T-helper 17 cell (primary cell): ENCODE data around the gene SLC29A1. TPM values are rescaled to one million over a fixed set of nuclear protein-coding genes. Genes with fewer than 3 reads are reported as not detected.
"Not testable (repeated sequence)": the region's sequence is repeated elsewhere in the genome, so short reads cannot be mapped to it uniquely, and the experiment has no call there.

Experiments
- ATAC-seq: fragments of 150-1000 bp; cut with Tn5 transposase; 2 replicates; pipeline ENCODE4 v1.10.0; 2021; ENCODE audit warnings: mild to moderate bottlenecking, moderate library complexity
- DNase-seq, 3 donors: peaks; one replicate each; pipeline versions ENCODE4 v3.0.0 to v3.0.0-alpha.2; 2020 to 2021
- H3K9me3 ChIP-seq: one replicate; pipeline ENCODE4 v1.7.0; 2013; ENCODE audit warnings: low read length, mild to moderate bottlenecking; ENCODE audit not compliant: control insufficient read depth, poor library complexity, severe bottlenecking
- H3K27ac Mint-ChIP-seq: one replicate; pipeline ENCODE4 v1.8.0; 2022; ENCODE audit warnings: mild to moderate bottlenecking, moderate library complexity, mixed read lengths
- H3K27me3 Mint-ChIP-seq: one replicate; pipeline ENCODE4 v1.8.0; 2022; ENCODE audit warnings: mixed read lengths
- H3K36me3 Mint-ChIP-seq: one replicate; pipeline ENCODE4 v1.8.0; 2022; ENCODE audit warnings: low read depth, mixed read lengths
- H3K4me1 Mint-ChIP-seq: one replicate; pipeline ENCODE4 v1.8.0; 2022; ENCODE audit warnings: mild to moderate bottlenecking, mixed read lengths
- H3K4me3 Mint-ChIP-seq: one replicate; pipeline ENCODE4 v1.8.0; 2022; ENCODE audit warnings: mild to moderate bottlenecking, moderate library complexity, mixed read lengths
- total RNA-seq, 4 donors: library from RNA in 2 of 4; stranded (reverse) in 2 of 4; gene quantifications; one replicate each; pipeline ENCODE4 v1.2.3 and lab custom pipeline; 2022 to 2026

Gene SLC29A1
- total RNA-seq (1 to 10 TPM; 1.4 to 3.4 TPM), total RNA-seq (lab: John Stamatoyannopoulos, UW) (2.4 to 4.6 reads per million in 2 donors)

- peak within 1 kb of the TSS; percentile 66 for H3K27ac Mint-ChIP-seq
- peaks cover 1% of the 10 kb centered on the region for H3K27me3 Mint-ChIP-seq
- peaks cover 29% of the 10 kb centered on the region for H3K4me1 Mint-ChIP-seq
- ATAC-seq = peak; percentile 88
- DNase-seq = peak; percentile 70 to 83 (median 73)
- H3K9me3 ChIP-seq = no peaks in the 10 kb centered on the region
- H3K36me3 Mint-ChIP-seq = no peaks in the 10 kb centered on the region
- H3K4me3 Mint-ChIP-seq = peak within 1 kb of the TSS; percentile 96
Observed at GRCh38 chr6:44223319-44224028, at the start of gene SLC29A1. TSS of gene SLC29A1 (plus strand) at chr6:44223595. CDS start at chr6:44227314, 3,719 bp downstream.

DNA sequence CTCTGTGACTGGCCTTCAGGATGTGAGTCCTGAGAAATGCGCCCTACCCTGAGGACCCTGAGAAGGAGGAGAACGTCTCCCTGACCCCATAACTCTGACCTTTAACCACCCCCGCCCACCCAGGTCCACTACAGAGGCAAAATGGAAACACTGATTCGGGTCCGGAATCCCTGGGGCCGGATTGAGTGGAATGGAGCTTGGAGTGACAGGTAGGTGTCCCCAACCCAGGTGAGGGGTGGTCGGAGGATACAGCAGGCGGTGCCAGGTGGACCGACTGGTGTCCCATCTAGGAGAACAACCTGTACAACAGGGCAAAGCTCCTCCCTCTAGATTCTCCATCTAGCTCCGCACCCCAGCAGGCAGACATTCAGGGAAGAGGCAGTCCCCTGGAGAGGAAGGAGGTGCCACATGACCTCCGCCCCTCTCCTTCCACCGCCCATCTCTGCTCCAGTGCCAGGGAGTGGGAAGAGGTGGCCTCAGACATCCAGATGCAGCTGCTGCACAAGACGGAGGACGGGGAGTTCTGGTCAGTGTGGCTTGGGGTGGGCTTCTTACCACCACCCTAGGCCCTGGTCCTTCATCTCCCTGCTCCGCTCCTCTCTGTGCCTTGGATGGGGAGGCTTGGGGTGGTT lies 47.1 kb upstream of the SLC29A1 start:
- Mint-ChIP-seq H3K36me3 (no peaks in the 10 kb centered on the region), H3K27me3 (no peaks in the 10 kb centered on the region), H3K27ac (no peak overlapping the region), H3K4me3 (no peak overlapping the region), H3K4me1 (peaks cover 7% of the 10 kb centered on the region)
- ATAC-seq = no peak
- H3K9me3 ChIP-seq = no peaks in the 10 kb centered on the region
- no peak for DNase-seq

GRCh38 chr6:44176762-44177509 lies 46.5 kb upstream of the SLC29A1 start:
- H3K36me3 Mint-ChIP-seq = no peaks in the 10 kb centered on the region
- no peak overlapping the region for H3K27ac Mint-ChIP-seq
- ATAC-seq = peak; percentile 67
- H3K27me3 Mint-ChIP-seq = no peaks in the 10 kb centered on the region
- H3K4me3 Mint-ChIP-seq = peak overlapping the region; percentile 63
- no peaks in the 10 kb centered on the region for H3K9me3 ChIP-seq
- DNase-seq = no peak
- peaks cover 7% of the 10 kb centered on the region for H3K4me1 Mint-ChIP-seq

- ATAC-seq = no peak
- DNase-seq = no peak
- Mint-ChIP-seq H3K4me3 (no peak overlapping the region), H3K27me3 (no peaks in the 10 kb centered on the region), H3K27ac (no peak overlapping the region), H3K4me1 (peaks cover 3% of the 10 kb centered on the region), H3K36me3 (no peaks in the 10 kb centered on the region)
- H3K9me3 ChIP-seq = no peaks in the 10 kb centered on the region
Observed at GRCh38 chr6:44177691-44178423, 45.5 kb upstream of the SLC29A1 start.

- Mint-ChIP-seq H3K4me3 (no peak overlapping the region), H3K4me1 (peaks cover 3% of the 10 kb centered on the region), H3K27ac (no peak overlapping the region), H3K27me3 (no peaks in the 10 kb centered on the region), H3K36me3 (no peaks in the 10 kb centered on the region)
- DNase-seq (no peak), ATAC-seq (no peak)
- no peaks in the 10 kb centered on the region for H3K9me3 ChIP-seq
Observed at GRCh38 chr6:44178424-44179071, 44.8 kb upstream of the SLC29A1 start.

DNA sequence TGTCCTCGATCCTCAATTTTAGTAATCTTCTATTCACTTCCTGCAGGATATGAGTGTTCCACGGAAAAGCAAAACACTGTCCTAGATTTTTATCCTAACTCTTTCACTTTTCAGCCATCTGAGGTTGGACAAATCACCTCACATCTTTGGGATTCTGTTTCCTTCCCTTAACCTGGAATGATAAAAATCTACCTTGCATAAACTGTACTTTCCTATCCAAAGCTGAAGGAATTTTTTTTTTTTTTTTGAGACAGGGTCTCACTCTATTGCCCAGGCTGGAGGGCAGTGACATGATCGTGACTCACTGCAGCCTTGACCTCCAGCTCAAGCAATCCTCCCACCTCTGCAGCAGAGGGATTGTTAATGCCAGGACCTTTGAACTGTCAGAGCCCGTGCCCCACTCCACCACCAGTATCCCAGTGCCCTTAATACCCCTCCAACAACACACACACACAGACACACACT lies 44.3 kb upstream of the SLC29A1 start:
- Mint-ChIP-seq H3K4me3 (no peak overlapping the region), H3K27ac (no peak overlapping the region), H3K27me3 (peaks cover 3% of the 10 kb centered on the region), H3K36me3 (no peaks in the 10 kb centered on the region), H3K4me1 (peaks cover 4% of the 10 kb centered on the region)
- ATAC-seq (no peak), DNase-seq (no peak)
- H3K9me3 ChIP-seq = no peaks in the 10 kb centered on the region

DNA sequence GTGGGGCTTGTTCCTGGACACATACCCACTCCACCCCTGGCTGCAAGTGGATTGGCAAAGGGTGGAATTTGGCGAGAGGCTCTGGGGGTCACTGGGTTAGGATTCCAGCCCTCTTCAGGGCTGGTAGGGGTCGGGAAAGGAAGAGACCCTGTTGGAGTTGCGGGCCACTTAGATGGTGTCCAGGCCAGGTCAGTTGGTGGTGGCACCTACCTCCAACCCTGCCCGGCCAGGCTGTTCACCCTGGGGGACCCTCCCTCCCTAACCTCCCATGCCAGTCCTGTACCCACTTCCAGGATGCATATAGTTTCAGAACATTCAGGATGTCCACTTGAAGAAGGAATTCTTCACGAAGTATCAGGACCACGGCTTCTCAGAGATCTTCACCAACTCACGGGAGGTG lies 43.7 kb upstream of the SLC29A1 start:
- H3K4me3 Mint-ChIP-seq = no peak overlapping the region
- peaks cover 5% of the 10 kb centered on the region for H3K4me1 Mint-ChIP-seq
- H3K27ac Mint-ChIP-seq = no peak overlapping the region
- ATAC-seq (no peak), DNase-seq (no peak)
- no peaks in the 10 kb centered on the region for H3K36me3 Mint-ChIP-seq
- H3K27me3 Mint-ChIP-seq = peaks cover 5% of the 10 kb centered on the region
- no peaks in the 10 kb centered on the region for H3K9me3 ChIP-seq

DNA sequence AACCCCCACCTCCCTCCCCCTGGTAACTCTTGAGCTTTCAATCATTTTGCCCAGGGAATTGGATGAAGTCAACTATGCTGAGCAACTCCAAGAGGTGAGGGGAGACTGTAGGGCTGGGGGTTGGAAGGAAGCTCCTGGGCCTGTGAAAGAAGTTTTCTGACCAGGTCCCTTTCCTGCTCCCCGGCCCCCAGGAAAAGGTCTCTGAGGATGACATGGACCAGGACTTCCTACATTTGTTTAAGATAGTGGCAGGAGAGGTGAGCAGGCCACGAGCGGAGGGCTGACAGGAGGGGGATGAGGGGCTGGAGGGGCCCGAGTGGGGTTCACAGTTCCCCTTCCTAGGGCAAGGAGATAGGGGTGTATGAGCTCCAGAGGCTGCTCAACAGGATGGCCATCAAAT lies 43.0 kb upstream of the SLC29A1 start:
- Mint-ChIP-seq H3K4me1 (peaks cover 5% of the 10 kb centered on the region), H3K36me3 (no peaks in the 10 kb centered on the region), H3K27me3 (peaks cover 12% of the 10 kb centered on the region), H3K4me3 (no peak overlapping the region), H3K27ac (no peak overlapping the region)
- no peak for DNase-seq
- ATAC-seq = no peak
- no peaks in the 10 kb centered on the region for H3K9me3 ChIP-seq

GRCh38 chr6:44180886-44181285 lies 42.5 kb upstream of the SLC29A1 start:
- no peaks in the 10 kb centered on the region for H3K9me3 ChIP-seq
- no peak for ATAC-seq
- no peak for DNase-seq
- Mint-ChIP-seq H3K36me3 (no peaks in the 10 kb centered on the region), H3K27me3 (peaks cover 16% of the 10 kb centered on the region), H3K4me1 (peaks cover 7% of the 10 kb centered on the region), H3K4me3 (no peak overlapping the region), H3K27ac (no peak overlapping the region)

GRCh38 chr6:44181784-44182183 lies 41.6 kb upstream of the SLC29A1 start:
- H3K27ac Mint-ChIP-seq, ATAC-seq, H3K9me3 ChIP-seq, H3K36me3 Mint-ChIP-seq, H3K4me3 Mint-ChIP-seq, DNase-seq: not testable (repeated sequence)
- H3K27me3 Mint-ChIP-seq = peaks cover 23% of the 10 kb centered on the region
- H3K4me1 Mint-ChIP-seq = peaks cover 12% of the 10 kb centered on the region

- Mint-ChIP-seq H3K36me3 (no peaks in the 10 kb centered on the region), H3K27ac (no peak overlapping the region), H3K4me1 (peaks cover 9% of the 10 kb centered on the region), H3K4me3 (no peak overlapping the region), H3K27me3 (peaks cover 23% of the 10 kb centered on the region)
- no peaks in the 10 kb centered on the region for H3K9me3 ChIP-seq
- ATAC-seq (no peak), DNase-seq (no peak)
Observed at GRCh38 chr6:44182911-44183390, 40.4 kb upstream of the SLC29A1 start.

DNA sequence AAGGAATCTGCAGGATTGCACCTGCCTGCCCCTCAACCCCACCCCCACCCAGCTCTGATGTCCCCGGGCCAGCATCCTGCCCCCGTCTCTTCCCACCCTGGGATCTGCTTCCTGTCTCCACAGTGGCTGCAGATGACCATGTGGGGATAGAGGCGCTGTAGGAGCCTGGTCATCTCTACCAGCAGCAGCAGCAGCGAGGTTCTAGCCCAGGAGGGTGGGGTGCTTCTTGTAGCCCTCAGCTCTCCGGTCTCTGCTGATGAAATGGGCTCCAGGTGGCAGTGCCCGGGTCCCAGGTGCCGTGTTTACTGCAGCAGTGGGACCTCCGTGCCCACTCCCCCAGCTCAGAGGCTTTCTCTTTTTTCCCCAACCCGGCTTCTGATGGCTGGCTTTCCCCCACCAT lies 39.6 kb upstream of the SLC29A1 start:
- peaks cover 23% of the 10 kb centered on the region for H3K27me3 Mint-ChIP-seq
- no peaks in the 10 kb centered on the region for H3K36me3 Mint-ChIP-seq
- H3K4me1 Mint-ChIP-seq = peaks cover 9% of the 10 kb centered on the region
- H3K27ac Mint-ChIP-seq = no peak overlapping the region
- H3K4me3 Mint-ChIP-seq = no peak overlapping the region
- no peaks in the 10 kb centered on the region for H3K9me3 ChIP-seq
- ATAC-seq (no peak), DNase-seq (no peak)
